ENCODE results near the gene QSOX1.

Gene QSOX1

DNA sequence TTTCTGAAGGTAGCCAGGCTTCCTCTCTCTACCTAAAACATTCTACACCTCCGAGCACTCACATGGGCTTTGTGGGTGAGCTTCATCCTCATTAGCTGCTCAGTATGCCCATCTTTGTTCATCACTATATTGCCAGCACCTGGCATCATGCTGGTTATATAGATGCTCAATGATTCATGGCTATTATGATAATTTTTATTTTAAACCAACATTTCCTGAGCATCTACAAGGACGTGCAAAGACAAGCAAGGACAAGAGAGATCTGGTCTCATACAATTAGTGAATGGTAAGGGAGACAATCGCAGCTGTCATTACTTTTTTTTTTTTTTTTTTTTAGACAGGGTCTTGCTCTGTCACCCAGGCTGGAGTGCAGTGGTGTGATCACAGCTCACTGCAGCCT is 11.3 kb upstream of the QSOX1 start:
- H4K20me1 ChIP-seq (ENCODE audit: insufficient read depth): no peaks in the 10 kb centered on the region
- H3K4me3 ChIP-seq (IDR thresholded peaks at IDR 0.05; ENCODE audit: insufficient read depth, low read depth, low read length): no peak overlapping the region
- peaks cover 6% of the 10 kb centered on the region for H3K4me1 ChIP-seq (ENCODE audit: low read depth, poor library complexity, severe bottlenecking)
- no peak overlapping the region for H3K9ac ChIP-seq
- no peak overlapping the region for H3K27ac ChIP-seq
- H3K27me3 ChIP-seq (ENCODE audit: insufficient read depth, low read depth): no peaks in the 10 kb centered on the region
- TF ChIP-seq, protein P1, sequence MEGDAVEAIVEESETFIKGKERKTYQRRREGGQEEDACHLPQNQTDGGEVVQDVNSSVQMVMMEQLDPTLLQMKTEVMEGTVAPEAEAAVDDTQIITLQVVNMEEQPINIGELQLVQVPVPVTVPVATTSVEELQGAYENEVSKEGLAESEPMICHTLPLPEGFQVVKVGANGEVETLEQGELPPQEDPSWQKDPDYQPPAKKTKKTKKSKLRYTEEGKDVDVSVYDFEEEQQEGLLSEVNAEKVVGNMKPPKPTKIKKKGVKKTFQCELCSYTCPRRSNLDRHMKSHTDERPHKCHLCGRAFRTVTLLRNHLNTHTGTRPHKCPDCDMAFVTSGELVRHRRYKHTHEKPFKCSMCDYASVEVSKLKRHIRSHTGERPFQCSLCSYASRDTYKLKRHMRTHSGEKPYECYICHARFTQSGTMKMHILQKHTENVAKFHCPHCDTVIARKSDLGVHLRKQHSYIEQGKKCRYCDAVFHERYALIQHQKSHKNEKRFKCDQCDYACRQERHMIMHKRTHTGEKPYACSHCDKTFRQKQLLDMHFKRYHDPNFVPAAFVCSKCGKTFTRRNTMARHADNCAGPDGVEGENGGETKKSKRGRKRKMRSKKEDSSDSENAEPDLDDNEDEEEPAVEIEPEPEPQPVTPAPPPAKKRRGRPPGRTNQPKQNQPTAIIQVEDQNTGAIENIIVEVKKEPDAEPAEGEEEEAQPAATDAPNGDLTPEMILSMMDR (conservative IDR thresholded peaks at IDR 0.05; ENCODE audit: low read depth, low read length): no peak
- H3K4me2 ChIP-seq: no peak overlapping the region
- H3K36me3 ChIP-seq (ENCODE audit: insufficient read depth): no peaks in the 10 kb centered on the region
- H3K79me2 ChIP-seq (ENCODE audit: insufficient read depth, low read depth): no peaks in the 10 kb centered on the region
- no peak overlapping the region for H2AFZ ChIP-seq (ENCODE audit: low read depth)

DNA sequence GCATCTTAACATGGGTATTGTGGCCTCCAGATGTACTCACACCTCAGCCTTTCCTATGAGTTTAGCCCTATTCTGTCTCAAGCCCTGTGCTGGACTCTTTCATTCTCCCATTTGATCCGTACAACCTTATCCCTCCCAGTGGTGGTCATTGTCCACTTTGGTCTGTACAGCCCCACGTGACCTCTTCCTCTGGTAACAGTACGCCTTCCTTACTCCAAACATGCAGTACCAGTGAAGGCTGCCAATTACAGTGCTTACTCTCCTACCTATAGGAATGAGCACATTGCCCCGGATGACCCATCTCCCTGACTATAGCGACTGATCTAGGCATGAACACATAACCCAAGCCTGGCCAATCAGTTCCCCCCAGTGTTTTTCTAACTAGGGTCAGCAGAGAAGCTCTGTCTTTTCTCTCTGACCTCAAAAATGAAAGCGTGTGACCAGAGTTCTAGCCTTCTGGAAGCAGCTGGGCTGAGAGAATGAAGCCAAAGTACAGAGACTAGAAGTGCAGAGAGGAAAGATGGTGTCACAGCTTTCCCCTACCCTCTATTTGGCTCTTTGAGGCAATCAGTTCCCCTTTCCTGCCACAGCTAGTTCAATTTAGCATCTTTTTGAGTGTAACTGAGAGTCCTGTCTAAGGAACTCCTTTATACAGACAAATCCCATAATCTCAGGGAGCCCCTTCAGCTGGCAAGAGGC is 9.9 kb upstream of the QSOX1 start:
- Histone ChIP-seq H3K36me3 (ENCODE audit: insufficient read depth) (no peaks in the 10 kb centered on the region), H3K27ac (no peak overlapping the region), H3K79me2 (ENCODE audit: insufficient read depth, low read depth) (no peaks in the 10 kb centered on the region), H2AFZ (ENCODE audit: low read depth) (peak overlapping the region; percentile 4; the same call in 1 of the 2 replicates), H3K4me2 (no peak overlapping the region), H3K9ac (no peak overlapping the region), H3K4me3 (IDR thresholded peaks at IDR 0.05; ENCODE audit: insufficient read depth, low read depth, low read length) (no peak overlapping the region), H3K4me1 (ENCODE audit: low read depth, poor library complexity, severe bottlenecking) (peaks cover 6% of the 10 kb centered on the region), H3K27me3 (ENCODE audit: insufficient read depth, low read depth) (no peaks in the 10 kb centered on the region), H4K20me1 (ENCODE audit: insufficient read depth) (no peaks in the 10 kb centered on the region)
- TF ChIP-seq, protein P1 (conservative IDR thresholded peaks at IDR 0.05; ENCODE audit: low read depth, low read length): no peak

DNA sequence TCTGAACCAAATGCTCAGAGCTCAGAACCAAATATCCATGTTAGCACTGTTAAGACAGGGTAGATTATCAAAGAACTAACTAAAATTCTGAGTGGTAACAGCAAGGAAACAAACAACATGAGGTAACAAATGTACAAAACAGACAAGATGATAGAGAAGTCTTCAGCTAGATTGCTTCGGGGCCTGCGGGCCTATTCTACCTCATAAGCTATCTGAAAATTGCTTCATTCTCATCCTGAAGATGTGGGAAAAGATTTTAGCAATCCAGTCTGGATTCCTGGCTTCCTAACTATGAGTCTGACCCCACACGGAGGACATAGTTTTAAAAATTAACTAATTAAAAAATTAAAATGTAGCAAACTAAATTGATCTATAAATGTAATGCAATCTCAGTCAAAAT is 9.2 kb upstream of the QSOX1 start:
- no peak overlapping the region for H3K4me2 ChIP-seq
- H3K4me1 ChIP-seq (ENCODE audit: low read depth, poor library complexity, severe bottlenecking): peaks cover 6% of the 10 kb centered on the region
- no peak overlapping the region for H3K27ac ChIP-seq
- H3K27me3 ChIP-seq (ENCODE audit: insufficient read depth, low read depth): no peaks in the 10 kb centered on the region
- H3K79me2 ChIP-seq (ENCODE audit: insufficient read depth, low read depth): no peaks in the 10 kb centered on the region
- peak overlapping the region; percentile 4; the same call in 1 of the 2 replicates for H2AFZ ChIP-seq (ENCODE audit: low read depth)
- no peak overlapping the region for H3K4me3 ChIP-seq (IDR thresholded peaks at IDR 0.05; ENCODE audit: insufficient read depth, low read depth, low read length)
- no peaks in the 10 kb centered on the region for H3K36me3 ChIP-seq (ENCODE audit: insufficient read depth)
- TF ChIP-seq, protein P1 (conservative IDR thresholded peaks at IDR 0.05; ENCODE audit: low read depth, low read length): no peak
- H4K20me1 ChIP-seq (ENCODE audit: insufficient read depth): no peaks in the 10 kb centered on the region
- H3K9ac ChIP-seq: no peak overlapping the region

DNA sequence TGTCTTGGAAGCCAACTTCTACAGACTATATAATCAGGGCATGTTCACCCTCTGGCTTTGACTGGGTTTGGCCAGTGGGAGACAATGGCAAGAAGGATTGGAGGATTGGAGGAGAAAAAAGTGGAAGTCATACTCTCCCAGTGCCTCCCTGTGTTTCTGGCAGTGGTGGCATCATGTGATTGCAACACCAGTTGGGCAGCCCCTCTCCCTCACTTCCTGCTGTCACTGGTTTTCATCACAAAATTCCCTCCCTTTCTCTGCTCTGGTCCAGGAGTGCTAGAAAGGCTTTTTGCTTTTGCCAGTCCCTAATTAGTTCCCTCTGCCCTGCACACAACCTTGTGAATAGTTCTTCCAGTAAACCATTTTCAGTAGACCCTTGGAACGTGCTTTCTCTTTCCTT is 3.7 kb upstream of the QSOX1 start:
- Histone ChIP-seq H3K9ac (no peak overlapping the region), H3K4me3 (IDR thresholded peaks at IDR 0.05; ENCODE audit: insufficient read depth, low read depth, low read length) (no peak overlapping the region), H3K4me2 (no peak overlapping the region), H3K27me3 (ENCODE audit: insufficient read depth, low read depth) (no peaks in the 10 kb centered on the region), H3K36me3 (ENCODE audit: insufficient read depth) (no peaks in the 10 kb centered on the region), H3K4me1 (ENCODE audit: low read depth, poor library complexity, severe bottlenecking) (peaks cover 18% of the 10 kb centered on the region), H4K20me1 (ENCODE audit: insufficient read depth) (no peaks in the 10 kb centered on the region), H3K79me2 (ENCODE audit: insufficient read depth, low read depth) (no peaks in the 10 kb centered on the region), H3K27ac (no peak overlapping the region), H2AFZ (ENCODE audit: low read depth) (no peak overlapping the region)
- TF ChIP-seq, protein P1 (conservative IDR thresholded peaks at IDR 0.05; ENCODE audit: low read depth, low read length): no peak

Data from KMS-11 (cell line).